ENCODE measurements around the gene TMC3. TPM values are rescaled to one million over a fixed set of nuclear protein-coding genes. Genes with fewer than 3 reads are reported as not detected.

Gene TMC3
- total and polyA plus RNA-seq, 10 of the 15 experiments (the other 5 are each of a cell fraction or from before 2014, with no cell fraction given): 0.03 to 0.04 (median 0.04) TPM; not detected in 7

- Histone ChIP-seq H3K27me3 (replicated peaks in 1 of 2; ENCODE audit: control insufficient read depth in 2 of 2, insufficient read depth in 2 of 2, low read length in 1 of 2) (0 out of 4 replicates have a peak, but pooled peaks cover 0 to 3% of the 10 kb centered on the region in 2 experiments), H2AFZ (ENCODE audit: control insufficient read depth, low read depth, low read length) (no peak overlapping the region), H3K4me2 (ENCODE audit: control insufficient read depth, insufficient read depth) (no peak overlapping the region), H3K27ac (ENCODE audit: control insufficient read depth, insufficient read depth) (no peak overlapping the region), H3K4me3 (no peak overlapping the region), H4K20me1 (ENCODE audit: control insufficient read depth, insufficient read depth) (no peaks in the 10 kb centered on the region), H3K79me2 (ENCODE audit: control insufficient read depth, insufficient read depth, low read length) (no peaks in the 10 kb centered on the region), H3K9me3 (replicated peaks; ENCODE audit: control insufficient read depth, insufficient read depth, low read length) (no peaks in the 10 kb centered on the region; the same call in 2 of the 3 replicates), H3K9ac (ENCODE audit: control insufficient read depth, insufficient read depth, low read length) (no peak overlapping the region), H3K4me1 (ENCODE audit: control insufficient read depth, insufficient read depth, low read length) (no peaks in the 10 kb centered on the region), H3K36me3 (ENCODE audit: control insufficient read depth in 2 of 2, insufficient read depth in 2 of 2, low read length in 1 of 2) (no peaks in the 10 kb centered on the region)
- in situ Hi-C loops (cut with MboI): no loop called here
- intact Hi-C loops (cut with micrococcal nuclease; ENCODE audit: unreplicated experiment): no loop called here
- no TSS peak for BruUV-seq (replicated peaks)
- FAIRE-seq: no peak
- ATAC-seq: peak; percentile 69
- ChIA-PET POLR2A (no interaction called here), RAD21 (ENCODE audit: unreplicated experiment) (interaction anchor here (0.7 kb wide), 2 partner anchors 10 to 75 kb away, joined by 3 to 4 read pairs; no protein-coding TSS in a partner anchor), CTCF (interaction anchor here (0.7 to 4.4 kb wide), 10 partner anchors 8 to 730 kb away, joined by 3 to 24 read pairs (median 4); no protein-coding TSS in a partner anchor), SMC1A (ENCODE audit: uncharacterized antibody, unreplicated experiment) (interaction anchor here (0.6 to 1.4 kb wide), 6 partner anchors 9 to 788 kb away, joined by 3 to 5 read pairs (median 3); no protein-coding TSS in a partner anchor)
- WGBS (ENCODE audit: insufficient coverage, insufficient replicate concordance, low lambda C conversion rate, missing lambda C conversion rate): 15% methylated on average over 4 of the region's 4 CpGs
- DNase-seq (ENCODE audit: low read depth, low spot score): no peak
- TF ChIP-seq BCLAF1 (IDR thresholded peaks at IDR 0.05) (no peak), MTA3 (IDR thresholded peaks at IDR 0.05; ENCODE audit: borderline replicate concordance, low read length) (no peak), SMARCA5 (IDR thresholded peaks at IDR 0.05) (no peak), SIN3A (IDR thresholded peaks at IDR 0.05; ENCODE audit: low read depth, low read length) (no peak), ZNF24 (IDR thresholded peaks at IDR 0.05) (no peak), TCF7 (IDR thresholded peaks at IDR 0.05; ENCODE audit: borderline replicate concordance) (no peak), CEBPB (IDR thresholded peaks at IDR 0.05; ENCODE audit: borderline replicate concordance in 1 of 2, low read depth in 2 of 2, low read length in 2 of 2) (no peak), BACH1 (IDR thresholded peaks at IDR 0.05; ENCODE audit: borderline replicate concordance) (no peak), NKRF (conservative IDR thresholded peaks at IDR 0.05) (no peak), STAT3 (IDR thresholded peaks at IDR 0.05; ENCODE audit: low read depth, low read length) (no peak), IRF5 (IDR thresholded peaks at IDR 0.05; ENCODE audit: borderline replicate concordance) (no peak), RAD21 (IDR thresholded peaks at IDR 0.05; ENCODE audit: insufficient read depth, low read depth, low read length) (peak; percentile 45), IRF3 (IDR thresholded peaks at IDR 0.05) (no peak), ZNF217 (IDR thresholded peaks at IDR 0.05) (no peak), SUPT20H (IDR thresholded peaks at IDR 0.05; ENCODE audit: borderline replicate concordance, control insufficient read depth, low read depth, low read length) (no peak), MAX (IDR thresholded peaks at IDR 0.05; ENCODE audit: low read depth, low read length) (no peak)
These were observed 36.3 kb upstream of the TMC3 start for GRCh38 chr15:81410318-81410753.
